C4-2B (cell line): ENCODE measurements around the gene FRMD4B.

ENCODE experiments used
- ZFX ChIP-seq: fragments of 450-650 bp; IDR thresholded peaks from 2 replicates; pipeline ENCODE4 v1.6.1; 2017
- TF ChIP-seq, protein P1 (sequence below): fragments of 450-650 bp; conservative IDR thresholded peaks from 2 replicates; pipeline ENCODE4 v1.5.1; 2017; ENCODE audit warnings: mild to moderate bottlenecking

DNA sequence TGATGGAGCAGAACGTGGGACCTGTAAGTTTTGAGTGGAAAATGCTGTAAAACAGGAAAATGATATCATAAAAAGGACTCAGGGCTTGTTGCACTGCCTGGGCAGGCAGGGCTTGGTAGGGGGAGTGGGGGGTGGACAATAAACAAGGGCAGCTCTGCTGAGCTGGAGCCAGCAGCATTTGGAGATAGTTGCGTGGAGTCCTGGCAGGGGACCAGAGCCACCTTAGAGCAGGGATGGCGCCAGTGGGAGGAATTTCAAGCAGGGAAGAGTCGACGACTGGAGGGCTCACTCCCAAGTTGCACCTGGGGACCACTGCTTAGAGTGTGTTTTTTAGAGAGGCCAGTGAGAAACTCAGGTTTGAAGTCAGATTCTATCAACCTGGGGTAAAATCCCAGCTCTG lies 22.7 kb upstream of the FRMD4B start:
- TF ChIP-seq, protein P1, sequence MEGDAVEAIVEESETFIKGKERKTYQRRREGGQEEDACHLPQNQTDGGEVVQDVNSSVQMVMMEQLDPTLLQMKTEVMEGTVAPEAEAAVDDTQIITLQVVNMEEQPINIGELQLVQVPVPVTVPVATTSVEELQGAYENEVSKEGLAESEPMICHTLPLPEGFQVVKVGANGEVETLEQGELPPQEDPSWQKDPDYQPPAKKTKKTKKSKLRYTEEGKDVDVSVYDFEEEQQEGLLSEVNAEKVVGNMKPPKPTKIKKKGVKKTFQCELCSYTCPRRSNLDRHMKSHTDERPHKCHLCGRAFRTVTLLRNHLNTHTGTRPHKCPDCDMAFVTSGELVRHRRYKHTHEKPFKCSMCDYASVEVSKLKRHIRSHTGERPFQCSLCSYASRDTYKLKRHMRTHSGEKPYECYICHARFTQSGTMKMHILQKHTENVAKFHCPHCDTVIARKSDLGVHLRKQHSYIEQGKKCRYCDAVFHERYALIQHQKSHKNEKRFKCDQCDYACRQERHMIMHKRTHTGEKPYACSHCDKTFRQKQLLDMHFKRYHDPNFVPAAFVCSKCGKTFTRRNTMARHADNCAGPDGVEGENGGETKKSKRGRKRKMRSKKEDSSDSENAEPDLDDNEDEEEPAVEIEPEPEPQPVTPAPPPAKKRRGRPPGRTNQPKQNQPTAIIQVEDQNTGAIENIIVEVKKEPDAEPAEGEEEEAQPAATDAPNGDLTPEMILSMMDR, result no peak
- TF ChIP-seq ZFX, result no peak
